Liver (tissue), 3 donors: ENCODE results near the gene TNFRSF11A.

Experiments used
- ATF3 ChIP-seq: IDR thresholded peaks from 2 replicates; pipeline ENCODE4 v1.6.1; 2016; ENCODE audit warnings: antibody characterized with exemption
- EGR1 ChIP-seq, 2 donors: IDR thresholded peaks; 2 replicates each; pipeline ENCODE4 v1.6.1; 2016 to 2018; ENCODE audit warnings: antibody characterized with exemption in 2 of 2, low read depth in 2 of 2
- GABPA ChIP-seq, 2 donors: IDR thresholded peaks in 1 of 2; conservative IDR thresholded peaks in 1 of 2; 2 replicates each; pipeline ENCODE4 v1.6.1; 2016; ENCODE audit warnings: antibody characterized with exemption in 2 of 2, mild to moderate bottlenecking in 1 of 2, moderate library complexity in 1 of 2
- JUND ChIP-seq, 2 donors: IDR thresholded peaks; 2 replicates each; pipeline ENCODE4 v1.6.1; 2016; ENCODE audit warnings: antibody characterized with exemption in 2 of 2
- RAD21 ChIP-seq, 2 donors: IDR thresholded peaks; 2 replicates each; pipeline ENCODE4 v1.6.1; 2016; ENCODE audit warnings: antibody characterized with exemption in 2 of 2, mild to moderate bottlenecking in 2 of 2
- RXRA ChIP-seq, 2 donors: IDR thresholded peaks; 2 replicates each; pipeline ENCODE4 v1.6.1; 2017 to 2018; ENCODE audit warnings: antibody characterized with exemption in 2 of 2, mild to moderate bottlenecking in 1 of 2
- TAF1 ChIP-seq: conservative IDR thresholded peaks from 2 replicates; pipeline ENCODE4 v1.6.1; 2016; ENCODE audit warnings: antibody characterized with exemption, mild to moderate bottlenecking
- YY1 ChIP-seq: IDR thresholded peaks from 2 replicates; pipeline ENCODE4 v1.6.1; 2016; ENCODE audit warnings: antibody characterized with exemption, mild to moderate bottlenecking
- ZBTB33 ChIP-seq: IDR thresholded peaks from 2 replicates; pipeline ENCODE4 v1.6.1; 2016; ENCODE audit warnings: antibody characterized with exemption
- TF ChIP-seq, protein P1 (sequence below): fragments of 150-350 bp; IDR thresholded peaks from 2 replicates; pipeline ENCODE4 v1.5.1; 2017; ENCODE audit warnings: improper control_type of control experiment, low read depth, low read length; ENCODE audit not compliant: missing input control
- TF ChIP-seq, protein P2 (sequence below): IDR thresholded peaks from 2 replicates; pipeline ENCODE4 v1.6.1; 2016; ENCODE audit warnings: antibody characterized with exemption
- donor health status: healthy.
- donor health status: healthy.

DNA sequence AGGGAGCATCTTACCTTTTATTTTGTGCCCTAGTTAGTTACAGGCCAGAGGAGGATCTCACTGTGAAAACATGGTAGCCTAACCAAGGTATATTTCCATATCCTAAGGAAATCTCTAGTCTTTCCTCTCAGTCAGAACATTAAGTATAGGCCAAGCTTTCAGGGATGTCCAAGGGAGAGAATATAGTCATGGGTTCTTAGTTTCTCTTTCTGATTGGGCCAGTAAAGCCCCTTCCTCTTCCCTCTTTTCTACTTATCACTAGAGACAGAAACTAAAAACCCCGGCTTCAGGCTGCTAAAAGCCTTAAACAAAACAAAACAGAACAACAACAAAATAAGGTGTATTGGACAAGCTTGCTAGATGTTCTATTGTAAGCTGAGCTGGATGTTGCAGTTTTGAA lies 44.3 kb upstream of the TNFRSF11A start:
- TF ChIP-seq, protein P1, sequence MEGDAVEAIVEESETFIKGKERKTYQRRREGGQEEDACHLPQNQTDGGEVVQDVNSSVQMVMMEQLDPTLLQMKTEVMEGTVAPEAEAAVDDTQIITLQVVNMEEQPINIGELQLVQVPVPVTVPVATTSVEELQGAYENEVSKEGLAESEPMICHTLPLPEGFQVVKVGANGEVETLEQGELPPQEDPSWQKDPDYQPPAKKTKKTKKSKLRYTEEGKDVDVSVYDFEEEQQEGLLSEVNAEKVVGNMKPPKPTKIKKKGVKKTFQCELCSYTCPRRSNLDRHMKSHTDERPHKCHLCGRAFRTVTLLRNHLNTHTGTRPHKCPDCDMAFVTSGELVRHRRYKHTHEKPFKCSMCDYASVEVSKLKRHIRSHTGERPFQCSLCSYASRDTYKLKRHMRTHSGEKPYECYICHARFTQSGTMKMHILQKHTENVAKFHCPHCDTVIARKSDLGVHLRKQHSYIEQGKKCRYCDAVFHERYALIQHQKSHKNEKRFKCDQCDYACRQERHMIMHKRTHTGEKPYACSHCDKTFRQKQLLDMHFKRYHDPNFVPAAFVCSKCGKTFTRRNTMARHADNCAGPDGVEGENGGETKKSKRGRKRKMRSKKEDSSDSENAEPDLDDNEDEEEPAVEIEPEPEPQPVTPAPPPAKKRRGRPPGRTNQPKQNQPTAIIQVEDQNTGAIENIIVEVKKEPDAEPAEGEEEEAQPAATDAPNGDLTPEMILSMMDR, result no peak
- no peak for TF ChIP-seq YY1
- TF ChIP-seq, protein P2, sequence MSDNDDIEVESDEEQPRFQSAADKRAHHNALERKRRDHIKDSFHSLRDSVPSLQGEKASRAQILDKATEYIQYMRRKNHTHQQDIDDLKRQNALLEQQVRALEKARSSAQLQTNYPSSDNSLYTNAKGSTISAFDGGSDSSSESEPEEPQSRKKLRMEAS, result no peak
- no peak for TF ChIP-seq RAD21 (IDR thresholded peaks at IDR 0.05)
- no peak for TF ChIP-seq JUND (IDR thresholded peaks at IDR 0.05)
- TF ChIP-seq ATF3, result no peak
- no peak for TF ChIP-seq TAF1
- no peak for TF ChIP-seq EGR1 (IDR thresholded peaks at IDR 0.05; ENCODE audit: low read depth in 2 of 2)
- TF ChIP-seq ZBTB33, result no peak
- no peak for TF ChIP-seq RXRA (IDR thresholded peaks at IDR 0.05)
- no peak for TF ChIP-seq GABPA (IDR thresholded peaks at IDR 0.05 in 1 of 2, conservative IDR thresholded peaks at IDR 0.05 in 1 of 2)
